DOHH2 (cell line): Measurements from ENCODE around the gene DYNLRB2.

Experiments used
- H3F3A ChIP-seq: fragments of 200-600 bp; sonication (generic), shearing (Covaris generic); 2 replicates; pipeline ENCODE4 v1.6.0; 2016; ENCODE audit warnings: antibody characterized with exemption, mild to moderate bottlenecking; ENCODE audit not compliant: control insufficient read depth, insufficient read depth
- H3K27ac ChIP-seq: fragments of 200-600 bp; sonication (generic); 2 replicates; pipeline ENCODE4 v1.5.1; 2014; ENCODE audit warnings: low read depth, mild to moderate bottlenecking, low read length, moderate library complexity
- H3K27me3 ChIP-seq: fragments of 200-600 bp; sonication (generic); 2 replicates; pipeline ENCODE4 v1.6.1; 2014; ENCODE audit warnings: mild to moderate bottlenecking, low read length, mixed read lengths; ENCODE audit not compliant: control insufficient read depth
- H3K36me3 ChIP-seq: fragments of 200-600 bp; sonication (generic); 2 replicates; pipeline ENCODE4 v1.6.1; 2014; ENCODE audit warnings: mild to moderate bottlenecking, low read length, moderate library complexity, mixed read lengths; ENCODE audit not compliant: control insufficient read depth
- H3K4me1 ChIP-seq: fragments of 200-600 bp; sonication (generic); 2 replicates; pipeline ENCODE4 v1.6.1; 2014; ENCODE audit warnings: mild to moderate bottlenecking, low read length, mixed read lengths; ENCODE audit not compliant: control insufficient read depth
- H3K4me2 ChIP-seq: fragments of 200-600 bp; sonication (generic); 2 replicates; pipeline ENCODE4 v1.6.0; 2014; ENCODE audit warnings: mild to moderate bottlenecking, low read length, moderate library complexity
- H3K4me3 ChIP-seq: fragments of 200-600 bp; sonication (generic); 2 replicates; pipeline ENCODE4 v1.5.1; 2014; ENCODE audit warnings: mild to moderate bottlenecking, low read length, mixed read lengths
- H3K79me2 ChIP-seq: fragments of 200-600 bp; sonication (generic); 2 replicates; pipeline ENCODE4 v1.6.1; 2014; ENCODE audit warnings: mild to moderate bottlenecking, low read length, mixed read lengths; ENCODE audit not compliant: control insufficient read depth
- H3K9me2 ChIP-seq: fragments of 200-600 bp; sonication (generic); replicated peaks from 2 replicates; pipeline ENCODE4 v1.6.1; 2014; ENCODE audit warnings: mild to moderate bottlenecking, low read length, mixed read lengths; ENCODE audit not compliant: control insufficient read depth
- H3K9me3 ChIP-seq: fragments of 200-600 bp; sonication (generic); 2 replicates; pipeline ENCODE4 v1.6.1; 2014; ENCODE audit warnings: antibody characterized with exemption, low read length, mixed read lengths; ENCODE audit not compliant: control insufficient read depth, insufficient read depth
- H4K20me1 ChIP-seq: fragments of 200-600 bp; sonication (generic); 2 replicates; pipeline ENCODE4 v1.6.0; 2014; ENCODE audit warnings: low read depth, mild to moderate bottlenecking, antibody characterized with exemption, low read length, moderate library complexity; ENCODE audit not compliant: control insufficient read depth, insufficient read depth
- CTCF ChIP-seq: fragments of 200-600 bp; sonication (generic); IDR thresholded peaks from one replicate; pipeline ENCODE4 v1.5.1; 2014; ENCODE audit warnings: antibody characterized with exemption, mild to moderate bottlenecking, low read depth, low read length; ENCODE audit not compliant: poor library complexity, severe bottlenecking
- EZH2phosphoT487 ChIP-seq: fragments of 200-600 bp; sonication (generic); IDR thresholded peaks from 2 replicates; pipeline ENCODE4 v1.6.1; 2017; ENCODE audit warnings: borderline replicate concordance, mild to moderate bottlenecking, antibody characterized with exemption, low read length, moderate library complexity, mixed read lengths

DYNLRB2 gene

GRCh38 chr16:80577485-80578280, 36.9 kb downstream of the DYNLRB2 start:
- Histone ChIP-seq H3F3A (no peaks in the 10 kb centered on the region), H3K4me1 (no peaks in the 10 kb centered on the region), H3K9me3 (no peaks in the 10 kb centered on the region), H3K9me2 (no peaks in the 10 kb centered on the region), H3K36me3 (no peaks in the 10 kb centered on the region), H3K27ac (no peak overlapping the region), H3K4me2 (no peak overlapping the region), H3K4me3 (no peak overlapping the region), H3K27me3 (no peaks in the 10 kb centered on the region), H3K79me2 (no peaks in the 10 kb centered on the region), H4K20me1 (no peaks in the 10 kb centered on the region)
- TF ChIP-seq CTCF: no peak
- no peak for TF ChIP-seq EZH2phosphoT487

- no peak overlapping the region for H3K4me3 ChIP-seq
- H3K27me3 ChIP-seq: peaks cover 4% of the 10 kb centered on the region; the same call in 1 of the 2 replicates
- no peaks in the 10 kb centered on the region for H3K36me3 ChIP-seq
- TF ChIP-seq CTCF (no peak), EZH2phosphoT487 (no peak)
- H3K4me2 ChIP-seq: no peak overlapping the region
- H3F3A ChIP-seq: no peaks in the 10 kb centered on the region
- H4K20me1 ChIP-seq: no peaks in the 10 kb centered on the region
- no peak overlapping the region for H3K27ac ChIP-seq
- H3K79me2 ChIP-seq: no peaks in the 10 kb centered on the region
- H3K4me1 ChIP-seq: no peaks in the 10 kb centered on the region
- H3K9me2 ChIP-seq: no peaks in the 10 kb centered on the region
- H3K9me3 ChIP-seq: no peaks in the 10 kb centered on the region
These were observed 39.5 kb downstream of the DYNLRB2 start for GRCh38 chr16:80580109-80580832.

- Histone ChIP-seq H3K4me1 (no peaks in the 10 kb centered on the region), H3K4me2 (no peak overlapping the region), H3K27ac (no peak overlapping the region)
These were observed 42.7 kb downstream of the DYNLRB2 start for GRCh38 chr16:80583466-80583865.

More at GRCh38 chr16:80583466-80583865, 42.7 kb downstream of the DYNLRB2 start:
- no peaks in the 10 kb centered on the region for H3K9me2 ChIP-seq
- H3F3A ChIP-seq: no peaks in the 10 kb centered on the region
- H3K27me3 ChIP-seq: peaks cover 8% of the 10 kb centered on the region
- H3K9me3 ChIP-seq: no peaks in the 10 kb centered on the region
- H3K36me3 ChIP-seq: no peaks in the 10 kb centered on the region
- TF ChIP-seq EZH2phosphoT487 (no peak), CTCF (no peak)
- no peaks in the 10 kb centered on the region for H3K79me2 ChIP-seq
- no peaks in the 10 kb centered on the region for H4K20me1 ChIP-seq
- no peak overlapping the region for H3K4me3 ChIP-seq
